Heart left ventricle (tissue), 13 donors: ENCODE results near the gene TPP2.

Experiments used
- CTCF ChIP-seq, 12 donors: fragments of 200-600 bp; sonication (generic) in 4 of 12; IDR thresholded peaks; one replicate each; pipeline versions ENCODE4 v1.5.0 to v1.8.0; 2018 to 2022; ENCODE audit warnings: antibody characterized with exemption in 12 of 12, mild to moderate bottlenecking in 5 of 12
- POLR2A ChIP-seq, 2 donors: fragments of 450-650 bp; IDR thresholded peaks; one replicate each; pipeline ENCODE4 v1.6.1; 2017; ENCODE audit warnings: antibody characterized with exemption in 2 of 2, mild to moderate bottlenecking in 2 of 2, moderate library complexity in 2 of 2
- donor health status: ischemic (EF 13 %, LVEDD 7.1; RV severe dilation, severe dysfunction).
- donor health status: DM: no; HTN: yes; CAD: no.
- donor health status: DM: no; HTN: no; CAD: no.
- donor health status: ischemic (EF 25% LVEDD 6.9; RV normal size, moderate dysfunction).
- donor health status: ischemic (EF 25% LVEDD 5.7; RV mildly dilated, moderate dysfunction).
- donor health status: ischemic (EF 35%, LVEDD 5.7; RV mildly dilated, moderate dysfunction).
- donor health status: nonischemic (EF 11% LVEDD 7.7; RV severe dilation, severe dysfunction).
- donor health status: DM: yes; HTN: yes; CAD: no.
- donor health status: PGD.
- donor health status: ischemic (EF 29% LVEDD 5.4; RV normal size, mild dysfunction).
- donor health status: nonischemic (EF 23%, LVEDD 6.1; RV moderate dilation, normal function).

DNA sequence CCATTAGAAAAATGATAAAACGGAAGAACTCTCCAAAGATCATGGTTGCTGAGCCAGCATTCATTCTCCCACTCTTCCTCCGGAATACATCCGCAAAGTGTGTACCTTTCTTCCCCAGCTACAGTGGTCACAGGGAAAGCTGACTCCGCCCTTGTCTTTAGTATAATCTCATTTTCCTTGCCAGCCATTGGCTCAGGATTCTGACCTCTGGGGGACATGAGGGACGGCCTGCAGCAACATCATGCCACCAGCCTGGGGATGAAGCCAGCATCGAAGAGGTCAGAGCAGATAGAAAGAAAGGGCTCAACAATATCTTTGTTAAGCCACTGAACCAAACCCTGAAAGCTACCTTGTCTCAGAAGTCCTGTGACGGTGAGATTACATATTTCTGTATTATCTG is 46.3 kb upstream of the TPP2 start:
- TF ChIP-seq CTCF (IDR thresholded peaks at IDR 0.05) (no peak), POLR2A (IDR thresholded peaks at IDR 0.05) (no peak)
